GM23338 (cell line): ENCODE measurements around the gene ATP6V0E2.

Source experiments
- CREB1 ChIP-seq: fragments of 250-450 bp; sonication (Bioruptor Pico); IDR thresholded peaks from 2 replicates; pipeline ENCODE4 v1.5.0; 2020; ENCODE audit warnings: low read depth, mild to moderate bottlenecking, moderate library complexity
- CTCF ChIP-seq, 2 experiments: fragments of 200-600 bp in 1 of 2; sonication (generic) in 1 of 2; conservative IDR thresholded peaks; 2 replicates each; pipeline versions ENCODE4 v1.5.1 to v1.6.1; 2016 to 2017; ENCODE audit warnings: antibody characterized with exemption in 2 of 2, low read depth in 2 of 2, mild to moderate bottlenecking in 2 of 2, moderate library complexity in 1 of 2
- ETS1 ChIP-seq: IDR thresholded peaks from 2 replicates; pipeline ENCODE4 v1.6.1; 2016; ENCODE audit warnings: antibody characterized with exemption
- EZH2 ChIP-seq: fragments of 200-600 bp; sonication (generic); IDR thresholded peaks from one replicate; pipeline ENCODE4 v1.8.0; 2017; ENCODE audit warnings: antibody characterized with exemption, mild to moderate bottlenecking, low read depth; ENCODE audit not compliant: unreplicated experiment
- EZH2phosphoT487 ChIP-seq: fragments of 200-600 bp; sonication (generic); IDR thresholded peaks from one replicate; pipeline ENCODE4 v1.8.1; 2018; ENCODE audit warnings: antibody characterized with exemption; ENCODE audit not compliant: unreplicated experiment
- JUNB ChIP-seq: IDR thresholded peaks from one replicate; pipeline ENCODE4 v1.6.1; 2016; ENCODE audit warnings: antibody characterized with exemption; ENCODE audit not compliant: unreplicated experiment
- NANOG ChIP-seq: IDR thresholded peaks from 2 replicates; pipeline ENCODE4 v1.6.1; 2016; ENCODE audit warnings: antibody characterized with exemption, borderline replicate concordance
- POLR2AphosphoS5 ChIP-seq: IDR thresholded peaks from 2 replicates; pipeline ENCODE4 v1.6.1; 2016; ENCODE audit warnings: antibody characterized with exemption, low read depth
- REST ChIP-seq: IDR thresholded peaks from one replicate; pipeline ENCODE4 v1.6.1; 2018; ENCODE audit warnings: antibody characterized with exemption; ENCODE audit not compliant: unreplicated experiment
- STAT1 ChIP-seq: IDR thresholded peaks from one replicate; pipeline ENCODE4 v1.6.1; 2016; ENCODE audit warnings: antibody characterized with exemption; ENCODE audit not compliant: unreplicated experiment
- ZNF114 ChIP-seq: fragments of 250-450 bp; sonication (Bioruptor Pico); IDR thresholded peaks from 2 replicates; pipeline ENCODE4 v1.5.0; 2020; ENCODE audit warnings: mild to moderate bottlenecking, moderate library complexity
- ZNF331 ChIP-seq: fragments of 250-450 bp; sonication (Bioruptor Pico); IDR thresholded peaks from 2 replicates; pipeline ENCODE4 v1.5.0; 2020; ENCODE audit warnings: low read depth, mild to moderate bottlenecking, moderate library complexity
- ZNF462 ChIP-seq: fragments of 250-450 bp; sonication (Bioruptor Pico); IDR thresholded peaks from 2 replicates; pipeline ENCODE4 v1.5.0; 2020; ENCODE audit warnings: mild to moderate bottlenecking, moderate library complexity

GRCh38 chr7:149861728-149862045, 12.1 kb upstream of the ATP6V0E2 start:
- TF ChIP-seq CTCF (conservative IDR thresholded peaks at IDR 0.05; ENCODE audit: low read depth in 2 of 2), result no peak
- no peak for TF ChIP-seq REST
- TF ChIP-seq EZH2, result no peak
- TF ChIP-seq EZH2phosphoT487, result no peak
- TF ChIP-seq ETS1, result no peak
- no peak for TF ChIP-seq POLR2AphosphoS5
- no peak for TF ChIP-seq STAT1
- no peak for TF ChIP-seq NANOG
- TF ChIP-seq JUNB, result no peak
- no peak for TF ChIP-seq ZNF114
- TF ChIP-seq CREB1 (CRISPR knock-in tag), result no peak
- no peak for TF ChIP-seq ZNF462 (CRISPR knock-in tag)
- no peak for TF ChIP-seq ZNF331
